Colon (tissue), 2 donors: ENCODE data around the gene AIFM1.

Experiments
- FAIRE-seq: peaks from 2 replicates; lab custom pipeline; 2012; peaks lifted over from hg19 to GRCh38; lab: Jason Lieb, UNC
- donor health status: control.
- donor health status: control.

The AIFM1 gene

GRCh38 chrX:130165703-130166502 lies at the start of gene AIFM1:
Gene AIFM1, minus strand, starts transcription at chrX:130165841. Its CDS starts 185 bp downstream, at chrX:130165656.
- no peak for FAIRE-seq

GRCh38 chrX:130213376-130213775 lies 47.7 kb upstream of the AIFM1 start:
- FAIRE-seq, result no peak

- no peak for FAIRE-seq
Measured at GRCh38 chrX:130212371-130212770, 46.7 kb upstream of the AIFM1 start.

GRCh38 chrX:130211415-130212186 lies 46.0 kb upstream of the AIFM1 start:
- FAIRE-seq, result no peak

GRCh38 chrX:130204647-130205046 lies 39.0 kb upstream of the AIFM1 start:
- FAIRE-seq, result no peak

GRCh38 chrX:130197464-130197863 lies 31.8 kb upstream of the AIFM1 start:
- FAIRE-seq, result no peak

GRCh38 chrX:130196466-130196865 lies 30.8 kb upstream of the AIFM1 start:
- no peak for FAIRE-seq

GRCh38 chrX:130190801-130191200 lies 25.2 kb upstream of the AIFM1 start:
- no peak for FAIRE-seq

GRCh38 chrX:130186651-130187050 lies 21.0 kb upstream of the AIFM1 start:
- FAIRE-seq, result no peak

GRCh38 chrX:130184857-130185256 lies 19.2 kb upstream of the AIFM1 start:
- FAIRE-seq, result no peak

GRCh38 chrX:130184168-130184567 lies 18.5 kb upstream of the AIFM1 start:
- no peak for FAIRE-seq

GRCh38 chrX:130179579-130180215 lies 14.1 kb upstream of the AIFM1 start:
- FAIRE-seq, result no peak

- FAIRE-seq, result no peak
Measured at GRCh38 chrX:130179170-130179569, 13.5 kb upstream of the AIFM1 start.

- FAIRE-seq, result no peak
Measured at GRCh38 chrX:130176942-130177341, 11.3 kb upstream of the AIFM1 start.

- FAIRE-seq, result no peak
Measured at GRCh38 chrX:130176354-130176776, 10.7 kb upstream of the AIFM1 start.

- no peak for FAIRE-seq
Measured at GRCh38 chrX:130174937-130175336, 9.3 kb upstream of the AIFM1 start.

- FAIRE-seq, result no peak
Measured at GRCh38 chrX:130174045-130174704, 8.5 kb upstream of the AIFM1 start.

- no peak for FAIRE-seq
Measured at GRCh38 chrX:130173190-130173895, 7.7 kb upstream of the AIFM1 start.

- FAIRE-seq, result no peak
Measured at GRCh38 chrX:130172127-130172845, 6.6 kb upstream of the AIFM1 start.

- FAIRE-seq, result no peak
Measured at GRCh38 chrX:130171446-130172126, 5.9 kb upstream of the AIFM1 start, which contains the start of gene RAB33A. Gene RAB33A, plus strand, starts transcription at chrX:130171962. Its CDS starts 101 bp downstream, at chrX:130172063.
